Pancreas (tissue), 10 donors: Measurements from ENCODE around the gene COPG2. TPM values are rescaled to one million over a fixed set of nuclear protein-coding genes. Genes with fewer than 3 reads are reported as not detected.
"Not testable (repeated sequence)": the region's sequence is repeated elsewhere in the genome, so short reads cannot be mapped to it uniquely, and the experiment has no call there.

Source experiments
- ATAC-seq, 4 donors: fragments of 200-7000 bp; cut with Tn5 transposase; one replicate each; pipeline versions ENCODE4 v1.8.0 to v1.9.1; 2020; ENCODE audit warnings: mild to moderate bottlenecking in 4 of 4, moderate library complexity in 4 of 4
- DNase-seq, 6 donors: peaks; one replicate each; pipeline ENCODE4 v3.0.0-alpha.2; 2020
- FAIRE-seq: peaks from 2 replicates; lab custom pipeline; 2012; peaks lifted over from hg19 to GRCh38; lab: Jason Lieb, UNC
- H3K27ac ChIP-seq, 4 donors: fragments of 200-600 bp; sonication (generic); 1 replicate in 3 of 4; 2 replicates in 1 of 4; pipeline versions ENCODE4 v1.5.0 to v1.8.0; 2020
- H3K27me3 ChIP-seq, 4 donors: fragments of 200-600 bp; one replicate each; pipeline ENCODE4 v1.8.0; 2021
- H3K36me3 ChIP-seq, 3 donors: fragments of 200-600 bp; sonication (generic) in 1 of 3; one replicate each; pipeline versions ENCODE4 v1.5.0 to v1.8.0; 2020 to 2021
- H3K4me1 ChIP-seq, 3 donors: fragments of 200-600 bp; one replicate each; pipeline ENCODE4 v1.8.0; 2021
- H3K4me3 ChIP-seq, 4 donors: fragments of 200-600 bp; sonication (generic) in 2 of 4; one replicate each; pipeline versions ENCODE4 v1.5.0 to v1.8.0; 2020 to 2021
- H3K9me3 ChIP-seq, 4 donors: fragments of 200-600 bp; one replicate each; pipeline ENCODE4 v1.8.0; 2021
- CTCF ChIP-seq, 4 donors: fragments of 200-600 bp; sonication (generic) in 3 of 4; IDR thresholded peaks; one replicate each; pipeline versions ENCODE4 v1.5.0 to v1.8.0; 2021; ENCODE audit warnings: antibody characterized with exemption in 4 of 4
- WGBS, 2 donors: extraction: QIAGEN DNeasy Blood & Tissue Kit; methylation state at CpG; one replicate each; pipeline ENCODE4 v1.1.7; 2013; 5-methylcytosine and 5-hydroxymethylcytosine counted together
- intact Hi-C, 3 donors: fragments of 100-400 bp; cut with DNase I; formaldehyde crosslinking; loops; one replicate each; pipeline versions ENCODE4 v1.11.1 to v1.14.2; 2022
- polyA plus RNA-seq, 2 donors: library from polyadenylated mRNA; stranded (reverse); fragments of 200-250 nt; gene quantifications; one replicate each; pipeline ENCODE4 v1.2.3, GENCODE V29; 2013
- total RNA-seq, 6 donors: library from RNA; stranded (reverse); fragmentation: NEBNext Ultra II Directional in 4 of 6; extraction: Animal tissue kit (Norgen Biotek cat#: 25700) in 4 of 6; gene quantifications; one replicate each; pipeline versions ENCODE4 v1.2.1 to v1.2.4, GENCODE V29; 2021 to 2023
- donor health status: healthy with polysubstance abuse.
- donor health status: DM: no; HTN: no; CAD: no; lungs with moderate emphysema.
- donor health status: DM: no; HTN: no; CAD: no.
- donor health status: control.
- donor health status: control.
- donor health status: Bipolar disorder and iron deficiency.
- donor health status: DM: yes; HTN: yes; CAD: no.
- donor health status: DM: no; HTN: no; CAD: no.
- donor health status: DM: no; HTN: no; CAD: no.
- donor health status: DM: yes; HTN: yes; CAD: no.

COPG2 gene
- total and polyA plus RNA-seq, 8 donors: 3.8 to 13.5 (median 8.4) TPM

- Histone ChIP-seq H3K27ac (no peak overlapping the region), H3K9me3 (no peaks in the 10 kb centered on the region), H3K36me3 (no peaks in the 10 kb centered on the region), H3K4me3 (no peak overlapping the region), H3K27me3 (no peaks in the 10 kb centered on the region), H3K4me1 (no peaks in the 10 kb centered on the region)
- TF ChIP-seq CTCF (IDR thresholded peaks at IDR 0.05): peak in 2 of 4 donors; percentile 6 to 24
- DNase-seq (no peak), ATAC-seq (peak in 1 of 4 donors; percentile 59), FAIRE-seq (no peak)
- 41 to 59% methylated on average over 2 of the region's 2 CpGs for whole genome bisulfite sequencing, 2 donors
- intact Hi-C loops: no loop called here
Observed at GRCh38 chr7:130695840-130696239, 27.3 kb upstream of the COPG2 start.

- H3K9me3 ChIP-seq, H3K27me3 ChIP-seq, H3K27ac ChIP-seq, H3K4me1 ChIP-seq, H3K36me3 ChIP-seq, ATAC-seq, FAIRE-seq, H3K4me3 ChIP-seq, DNase-seq, intact Hi-C loops: not testable (repeated sequence)
- 71 to 83% methylated on average over 1 of the region's 1 CpG for WGBS, 2 donors
Observed at GRCh38 chr7:130692396-130692795, 23.8 kb upstream of the COPG2 start.

GRCh38 chr7:130689683-130690082 is 21.1 kb upstream of the COPG2 start:
- intact Hi-C loops: no loop called here
- no peak for ATAC-seq
- 89% methylated on average over 1 of the region's 1 CpG for WGBS, 2 donors

GRCh38 chr7:130683026-130683425 is 14.5 kb upstream of the COPG2 start:
- ATAC-seq (no peak), DNase-seq (no peak)
- H3K4me3 ChIP-seq: no peak overlapping the region

More at GRCh38 chr7:130689683-130690082, 21.1 kb upstream of the COPG2 start:
- H3K9me3 ChIP-seq: no peaks in the 10 kb centered on the region
- no peak for TF ChIP-seq CTCF (IDR thresholded peaks at IDR 0.05)
- no peaks in the 10 kb centered on the region for H3K36me3 ChIP-seq
- H3K27ac ChIP-seq: no peak overlapping the region
- DNase-seq (no peak), FAIRE-seq (no peak)
- no peak overlapping the region for H3K4me3 ChIP-seq
- no peaks in the 10 kb centered on the region for H3K4me1 ChIP-seq
- no peaks in the 10 kb centered on the region for H3K27me3 ChIP-seq

GRCh38 chr7:130674456-130674855 is 5.9 kb upstream of the COPG2 start:
- H3K36me3 ChIP-seq: no peaks in the 10 kb centered on the region
- DNase-seq: no peak
- no peaks in the 10 kb centered on the region for H3K9me3 ChIP-seq
- no peaks in the 10 kb centered on the region for H3K27me3 ChIP-seq
- peaks cover 0 to under 1% (median 0%) of the 10 kb centered on the region in 3 donors for H3K4me1 ChIP-seq
- no peak for FAIRE-seq
- intact Hi-C loops: no loop called here
- H3K27ac ChIP-seq: no peak overlapping the region
- H3K4me3 ChIP-seq: no peak overlapping the region
- no peak for ATAC-seq
- WGBS, 2 donors: 38 to 47% methylated on average over 2 of the region's 2 CpGs
- TF ChIP-seq CTCF (IDR thresholded peaks at IDR 0.05): no peak

More at GRCh38 chr7:130683026-130683425, 14.5 kb upstream of the COPG2 start:
- no peak for FAIRE-seq
- no peaks in the 10 kb centered on the region for H3K4me1 ChIP-seq
- no peaks in the 10 kb centered on the region for H3K9me3 ChIP-seq
- TF ChIP-seq CTCF (IDR thresholded peaks at IDR 0.05): no peak
- no peaks in the 10 kb centered on the region for H3K27me3 ChIP-seq
- no peak overlapping the region for H3K27ac ChIP-seq
- WGBS, 2 donors: 95 to 100% methylated on average over 2 of the region's 2 CpGs
- intact Hi-C loops: no loop called here
- no peaks in the 10 kb centered on the region for H3K36me3 ChIP-seq
